ENCODE results near the gene B9D1. TPM values are rescaled to one million over a fixed set of nuclear protein-coding genes. Genes with fewer than 3 reads are reported as not detected.

The B9D1 gene
- total and polyA plus RNA-seq, 9 of the 15 experiments (the other 6 are each of a cell fraction or from before 2014, with no cell fraction given) = 8.9 to 28.0 (median 17.9) TPM

- TF ChIP-seq SLC30A9 (CRISPR knock-in tag; IDR thresholded peaks at IDR 0.05) = no peak
- TF ChIP-seq CREB1 (IDR thresholded peaks at IDR 0.05) = peak; percentile 67; the same call in 1 of the 2 replicates
- TF ChIP-seq CREB1 (CRISPR knock-in tag; IDR thresholded peaks at IDR 0.05) = peak; percentile 68
- peak; percentile 98 for TF ChIP-seq MXI1 (IDR thresholded peaks at IDR 0.05; ENCODE audit: low read depth, low read length)
- TF ChIP-seq ARNT (IDR thresholded peaks at IDR 0.05) = no peak
- TF ChIP-seq ZBTB12 (CRISPR knock-in tag; IDR thresholded peaks at IDR 0.05) = 0 out of 2 replicates have a peak, but pooled peaks have one; percentile 36
- peak; percentile 84 for TF ChIP-seq BMI1 (IDR thresholded peaks at IDR 0.05; ENCODE audit: low read length)
- TF ChIP-seq CC2D1A (IDR thresholded peaks at IDR 0.05) = peak; percentile 70; the same call in 1 of the 2 replicates
These were observed at the start of gene B9D1 (continued) for GRCh38 chr17:19362277-19363113.

- H3K9ac ChIP-seq (ENCODE audit: insufficient read depth in 1 of 2, low read depth in 2 of 2, low read length in 2 of 2) = no peak overlapping the region; a peak in 1 of 4 replicates
- no peaks in the 10 kb centered on the region for H4K20me1 ChIP-seq (replicated peaks; ENCODE audit: control insufficient read depth, insufficient read depth, low read length)
- H3K4me1 ChIP-seq (replicated peaks in 1 of 2; ENCODE audit: control insufficient read depth in 2 of 2, insufficient read depth in 2 of 2, low read length in 2 of 2) = no peaks in the 10 kb centered on the region
- H3K79me2 ChIP-seq (ENCODE audit: control insufficient read depth, insufficient read depth, low read length) = no peaks in the 10 kb centered on the region
- H3K9me3 ChIP-seq (replicated peaks; ENCODE audit: control insufficient read depth, insufficient read depth, low read depth, low read length) = no peaks in the 10 kb centered on the region
- no TSS peak for BruUV-seq (replicated peaks)
- in situ Hi-C loops (cut with MboI) = no loop called here
- H3K9me1 ChIP-seq (ENCODE audit: control insufficient read depth, insufficient read depth, low read length) = no peaks in the 10 kb centered on the region
- CTCF ChIA-PET (ENCODE audit: low intra/inter-chr PET ratio) = no interaction called here
- WGBS (ENCODE audit: insufficient coverage, low coverage, missing lambda C conversion rate) = 0% methylated on average over 3 of the region's 9 CpGs
- no peak overlapping the region for H3K4me2 ChIP-seq (ENCODE audit: insufficient read depth, low read length)
- H2AFZ ChIP-seq (ENCODE audit: low read depth, low read length) = no peak overlapping the region
- no peaks in the 10 kb centered on the region for H3K36me3 ChIP-seq (ENCODE audit: control insufficient read depth, insufficient read depth, low read length)
- H3K4me3 ChIP-seq = no peak overlapping the region
- no peak for ATAC-seq
- peaks cover 4 to 64% of the 10 kb centered on the region in 2 experiments for H3K27me3 ChIP-seq (ENCODE audit: control insufficient read depth in 2 of 2, insufficient read depth in 2 of 2, low read length in 2 of 2)
- DNase-seq (ENCODE audit: extremely low read depth in 1 of 4, low spot score in 3 of 4) = no peak
- no peak for FAIRE-seq
- POLR2A ChIA-PET = interaction anchor here (1.0 kb wide), 1 partner anchor 51 kb away, joined by 3 read pairs; no protein-coding TSS in a partner anchor
- intact Hi-C loops (cut with micrococcal nuclease) = no loop called here
- H3K27ac ChIP-seq (ENCODE audit: extremely low read depth, low read depth, low read length) = no peak overlapping the region
- TF ChIP-seq ZNF609 (CRISPR knock-in tag; IDR thresholded peaks at IDR 0.05; ENCODE audit: borderline replicate concordance) (no peak), ATF6 (CRISPR knock-in tag; IDR thresholded peaks at IDR 0.05) (no peak), NFE2 (IDR thresholded peaks at IDR 0.05; ENCODE audit: low read depth) (no peak), ZNF785 (CRISPR knock-in tag; IDR thresholded peaks at IDR 0.05) (no peak), PHB2 (IDR thresholded peaks at IDR 0.05; ENCODE audit: low read depth) (no peak)
These were observed 49.1 kb upstream of the B9D1 start for GRCh38 chr17:19411631-19412030.

All from K562 (cell line).